GM18502 (cell line): ENCODE data around the gene C5orf15.
"Not testable (repeated sequence)": the region's sequence is repeated elsewhere in the genome, so short reads cannot be mapped to it uniquely, and the experiment has no call there.

Source experiments
- ATAC-seq: cut with Tn5 transposase; IDR thresholded peaks from one replicate; pipeline ENCODE4 v1.9.1; 2021; ENCODE audit warnings: mild to moderate bottlenecking; ENCODE audit not compliant: unreplicated experiment, poor library complexity

The C5orf15 gene

GRCh38 chr5:133994990-133995333, 26.5 kb upstream of the C5orf15 start:
- no peak for ATAC-seq

- ATAC-seq = no peak
Observed at GRCh38 chr5:133994297-133994989, 26.0 kb upstream of the C5orf15 start.

GRCh38 chr5:133993185-133993936, 24.9 kb upstream of the C5orf15 start:
- no peak for ATAC-seq

DNA sequence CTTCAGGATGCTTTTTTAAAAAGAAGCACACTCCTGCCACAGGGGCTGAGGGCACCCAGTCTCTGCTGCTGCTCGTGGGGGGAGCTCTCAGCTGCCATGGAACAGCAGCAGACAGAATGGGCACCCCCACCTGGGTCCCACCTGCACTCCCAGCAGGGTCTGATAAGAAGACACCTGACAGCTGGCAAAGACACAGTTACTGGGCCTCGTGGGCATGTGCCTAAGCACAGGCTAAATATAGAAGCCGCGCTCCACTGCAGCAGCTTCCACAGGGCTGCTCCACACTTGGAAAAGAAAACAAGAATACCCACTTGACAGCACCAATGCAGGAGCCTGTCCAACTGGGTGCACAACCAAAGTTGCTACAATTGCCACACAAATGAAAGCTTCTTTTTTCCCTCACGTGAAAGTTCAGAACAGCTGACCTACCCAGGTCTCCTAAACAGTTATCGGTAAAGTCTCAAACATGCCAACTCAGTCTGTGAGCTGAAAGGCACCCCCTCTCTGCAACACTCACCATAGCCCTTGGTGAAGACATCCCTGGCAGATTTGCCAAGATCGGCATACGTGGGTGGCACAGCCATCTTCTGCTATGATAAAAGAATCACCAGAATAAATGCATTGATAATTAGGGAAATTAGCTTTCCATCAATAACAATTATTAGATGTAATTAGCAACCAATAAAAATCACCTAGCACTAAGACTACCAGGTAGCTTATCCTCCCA, 24.2 kb upstream of the C5orf15 start:
- ATAC-seq = no peak

- no peak for ATAC-seq
Observed at GRCh38 chr5:133991171-133991910, 22.9 kb upstream of the C5orf15 start.

- ATAC-seq = no peak
Observed at GRCh38 chr5:133990396-133990795, 22.0 kb upstream of the C5orf15 start.

DNA sequence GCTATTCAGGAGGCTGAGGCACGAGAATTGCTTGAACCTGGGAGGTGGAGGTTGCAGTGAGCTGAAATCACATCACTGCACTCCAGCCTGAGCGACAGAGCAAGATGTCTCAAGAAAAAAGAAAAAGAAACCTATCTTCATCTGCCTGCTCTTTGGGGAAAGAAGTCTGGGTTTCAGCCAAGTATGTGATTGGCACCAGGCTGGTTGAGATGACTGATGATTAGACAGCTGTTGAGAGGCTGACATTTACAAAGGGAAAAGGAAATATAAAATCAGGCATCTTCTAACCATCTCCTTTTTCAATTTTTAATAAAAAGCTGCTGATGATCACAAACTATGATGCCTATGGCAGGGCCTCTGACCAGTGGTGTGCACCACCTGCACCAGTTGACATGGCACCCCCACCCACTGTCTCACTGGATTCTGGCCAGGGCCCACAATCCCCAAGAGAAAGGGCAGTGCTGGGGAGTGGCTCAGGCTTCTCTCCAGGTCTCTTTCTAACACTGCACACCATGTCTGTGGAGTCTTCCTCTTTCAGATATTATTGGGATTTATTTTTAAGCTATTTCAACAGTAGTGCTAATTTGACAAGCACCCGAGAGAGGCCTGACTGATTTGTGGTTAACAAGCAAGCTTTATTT, 17.2 kb upstream of the C5orf15 start:
- no peak for ATAC-seq

DNA sequence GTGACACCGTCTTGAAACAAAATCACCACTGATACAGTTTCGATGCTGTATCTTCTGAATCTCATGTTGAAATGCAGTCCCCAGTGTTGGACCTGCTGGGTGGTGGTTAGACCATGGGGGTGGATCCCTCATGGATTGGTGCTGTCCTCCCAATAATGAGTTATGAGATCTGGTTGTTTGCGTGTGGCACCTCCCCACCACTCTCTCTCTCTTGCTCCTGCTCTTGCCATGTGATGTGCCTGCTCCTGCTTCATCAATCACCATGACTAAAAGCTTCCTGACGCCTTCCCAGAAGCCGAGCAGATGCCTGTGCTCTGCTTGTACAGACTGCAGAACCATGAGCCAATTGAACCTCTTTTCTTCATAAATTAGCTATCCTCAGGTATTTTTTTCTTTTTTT, 15.2 kb upstream of the C5orf15 start:
- ATAC-seq = no peak

DNA sequence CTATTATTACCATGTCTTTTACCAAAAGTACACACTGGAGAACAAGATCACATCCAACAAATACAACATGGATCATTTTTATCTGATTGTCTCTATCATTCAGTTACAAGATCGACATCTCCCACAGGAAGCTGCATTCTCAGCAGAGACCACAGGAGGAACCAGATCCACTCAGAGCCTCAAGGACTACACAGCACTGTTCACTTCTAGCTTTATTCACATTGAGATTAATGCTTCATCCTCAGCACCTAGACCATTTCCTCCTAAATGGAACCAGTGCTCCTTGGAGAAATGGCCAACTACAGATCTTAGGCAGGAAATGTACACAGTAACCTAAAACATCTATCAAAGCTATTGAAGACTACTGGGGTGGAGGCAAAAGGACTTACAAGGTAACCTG, 13.3 kb upstream of the C5orf15 start:
- no peak for ATAC-seq

DNA sequence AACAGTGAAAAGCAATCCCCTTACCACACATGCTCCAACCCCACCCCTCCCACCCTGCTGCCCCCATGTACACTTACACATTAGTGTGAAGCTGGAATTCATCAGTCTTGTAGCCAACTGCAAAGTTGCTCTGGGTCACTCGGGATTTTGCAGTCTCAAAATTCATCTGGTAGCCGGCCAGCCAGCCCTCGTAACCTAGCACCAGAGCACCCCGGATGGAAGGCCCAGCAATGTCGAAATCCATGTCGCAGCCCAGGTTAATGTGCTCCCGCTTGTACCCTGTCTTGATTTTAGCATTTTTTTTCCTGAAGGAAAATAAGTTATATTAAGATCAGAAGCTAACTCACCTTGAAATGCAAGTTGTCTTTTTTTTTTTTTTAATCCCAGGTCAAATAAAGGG, 12.2 kb upstream of the C5orf15 start:
- ATAC-seq = no peak

DNA sequence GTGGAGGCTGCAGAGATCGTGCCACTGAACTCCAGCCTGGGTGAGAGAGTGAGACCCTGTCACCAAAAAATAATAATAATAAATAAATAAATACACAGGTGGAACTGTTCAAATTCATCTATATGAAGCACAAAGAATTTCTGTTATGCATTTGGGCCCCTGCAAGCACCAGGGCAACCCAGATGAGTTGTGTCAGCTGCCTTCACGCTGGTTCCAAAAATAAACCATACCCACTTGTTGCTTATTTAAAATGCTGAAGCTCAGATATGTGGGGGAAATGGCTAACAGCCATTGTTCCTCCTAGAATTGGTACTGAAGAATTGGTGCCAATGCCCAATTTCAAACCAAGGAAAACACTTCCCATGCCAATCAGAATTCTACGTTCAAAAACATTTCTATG, 10.5 kb upstream of the C5orf15 start:
- no peak for ATAC-seq

DNA sequence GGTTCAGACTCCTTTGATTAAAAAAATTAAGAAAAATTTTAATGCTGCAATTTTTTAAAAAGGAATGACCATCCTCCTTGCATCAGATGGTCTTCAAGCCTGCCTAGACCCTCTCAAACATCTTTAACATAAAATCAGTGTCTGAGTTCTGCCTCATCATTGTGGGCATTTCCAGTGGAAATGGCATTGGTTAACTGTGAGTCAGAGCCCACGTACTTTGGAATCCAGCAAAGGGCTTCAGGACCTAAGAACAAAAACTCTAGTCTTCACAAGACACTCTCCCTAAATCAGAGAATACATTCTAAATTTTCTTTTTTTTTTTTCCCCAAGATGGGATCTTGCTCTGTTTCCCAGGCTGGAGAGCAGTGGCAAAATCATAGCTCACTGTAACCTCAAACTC, 9.4 kb upstream of the C5orf15 start:
- no peak for ATAC-seq

GRCh38 chr5:133977161-133977787, 8.8 kb upstream of the C5orf15 start:
- no peak for ATAC-seq

GRCh38 chr5:133975546-133975945, 7.1 kb upstream of the C5orf15 start:
- ATAC-seq = not testable (repeated sequence)

DNA sequence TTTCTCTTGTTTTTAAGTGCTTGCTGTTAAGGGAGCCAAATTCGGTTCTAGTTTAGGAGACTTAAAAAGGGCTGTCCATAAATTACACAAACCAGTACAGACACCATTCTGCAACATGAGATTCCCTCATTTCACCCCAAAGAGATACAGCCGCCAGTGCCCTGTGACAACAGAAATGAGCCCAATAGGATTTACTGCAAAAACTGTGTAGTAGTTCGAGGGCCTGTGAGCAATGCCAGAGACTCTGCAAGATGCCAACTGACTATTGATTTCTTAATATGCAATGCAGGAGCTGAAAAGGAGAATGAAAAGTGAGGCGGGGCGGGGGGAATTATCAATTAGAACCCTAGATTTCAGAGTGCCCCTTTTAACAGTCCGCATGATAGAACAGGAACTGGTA, 5.7 kb upstream of the C5orf15 start:
- no peak for ATAC-seq

DNA sequence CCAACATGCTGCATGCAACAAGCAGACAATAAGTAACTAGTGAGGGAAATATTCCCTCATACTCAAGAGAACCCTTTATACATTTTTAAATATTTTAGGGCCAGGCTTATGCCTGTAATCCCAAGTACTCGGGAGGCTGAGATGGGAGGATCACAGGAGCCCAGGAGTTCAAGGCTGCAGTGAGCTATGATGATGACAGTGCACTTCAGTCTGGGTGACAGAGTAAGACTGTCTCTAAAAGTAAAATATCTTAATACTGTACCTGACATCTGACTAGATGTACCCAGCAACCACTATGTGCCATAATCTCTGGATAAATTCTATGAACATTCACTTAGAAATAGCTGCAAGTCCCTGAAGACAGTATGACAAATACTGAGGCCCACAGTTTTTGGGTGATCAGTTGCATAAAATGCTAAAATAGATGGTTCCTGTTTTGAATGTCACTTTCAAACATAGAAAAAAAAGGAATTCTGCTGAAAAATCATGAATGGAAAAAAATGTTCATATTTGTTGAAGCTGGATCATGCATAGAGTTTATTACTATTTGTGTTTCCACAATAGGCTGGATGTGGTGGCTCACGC, 2.0 kb upstream of the C5orf15 start:
- no peak for ATAC-seq

DNA sequence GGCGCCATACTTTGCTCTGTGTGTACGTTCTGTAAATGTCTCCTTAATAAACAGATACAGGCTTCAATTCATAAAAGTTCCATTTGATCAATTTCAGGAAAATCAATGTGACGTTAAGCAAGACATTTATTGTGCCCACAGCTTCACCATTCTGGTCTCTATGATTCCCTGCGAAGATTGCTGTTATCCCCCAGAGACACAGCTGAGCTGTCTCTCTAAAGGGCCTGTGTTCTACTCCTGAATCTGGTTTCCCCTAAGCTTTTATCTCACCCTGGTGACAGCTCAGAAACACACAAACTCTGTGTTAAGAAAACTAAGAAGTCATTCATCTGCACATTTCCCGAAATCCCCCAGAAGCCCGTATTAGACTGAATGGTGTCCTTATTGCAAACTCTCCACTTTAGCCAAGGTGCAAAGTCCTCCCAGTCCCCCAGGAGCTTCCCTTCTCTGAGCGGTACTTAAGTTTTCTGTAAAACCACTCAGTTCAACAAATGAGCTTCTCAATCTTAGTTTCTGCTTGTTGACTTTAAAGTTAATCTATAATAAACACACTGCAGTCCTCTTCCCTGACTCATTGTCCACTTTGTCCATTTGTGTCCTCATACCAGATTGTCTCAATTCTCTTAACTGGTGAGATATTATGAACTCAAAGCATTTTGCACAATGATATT, 1.4 kb upstream of the C5orf15 start:
- ATAC-seq = no peak

DNA sequence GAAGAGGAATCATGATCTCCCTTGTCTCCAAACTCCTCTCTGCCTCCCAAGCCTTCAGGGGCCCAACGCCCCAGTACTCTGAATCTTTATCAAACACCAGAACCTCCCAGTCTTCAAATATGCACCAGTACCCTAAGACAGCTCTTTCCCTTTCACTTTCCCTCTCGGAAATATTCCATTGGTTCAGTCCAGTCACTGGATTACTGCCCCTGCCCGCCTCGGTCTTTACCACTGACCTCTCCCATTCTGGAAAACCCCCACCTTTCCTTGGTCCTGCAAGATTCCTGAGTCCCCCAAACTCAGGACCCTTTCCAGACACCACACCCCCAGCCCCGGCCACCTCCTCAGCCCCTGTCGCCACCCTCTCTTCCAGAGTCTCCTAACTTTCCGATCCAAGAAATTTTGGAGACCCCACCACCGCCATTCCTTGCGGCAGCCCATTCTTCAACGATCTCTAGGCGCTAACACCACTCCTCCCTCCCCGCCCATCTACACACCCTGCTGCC, 674 bp downstream of the C5orf15 start:
- no peak for ATAC-seq

DNA sequence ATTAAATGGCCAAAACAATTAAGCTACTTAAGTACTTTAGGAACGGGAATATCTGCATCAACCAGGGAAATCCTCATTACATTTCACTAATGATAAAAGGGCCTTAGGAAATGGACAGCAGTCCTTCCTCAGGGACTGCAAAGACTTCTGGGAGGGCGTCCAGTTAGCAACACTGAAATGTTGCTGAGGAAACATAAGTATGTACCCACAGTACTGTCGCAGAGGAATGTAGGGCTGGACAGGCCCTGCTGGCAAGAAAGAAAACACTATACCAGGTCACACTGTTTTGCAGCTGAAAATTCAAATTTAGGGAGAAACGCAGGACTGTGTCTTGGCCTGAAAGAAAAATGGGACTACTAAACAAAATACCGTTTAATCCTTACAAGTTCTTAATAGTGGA, 1.3 kb downstream of the C5orf15 start:
- no peak for ATAC-seq
